H9 (cell line): ENCODE measurements around the gene H2AZ1. TPM values are rescaled to one million over a fixed set of nuclear protein-coding genes. Genes with fewer than 3 reads are reported as not detected.

Experiments used
- DNase-seq: peaks from one replicate; pipeline ENCODE4 v3.0.0-alpha.2; 2017
- H2AFZ ChIP-seq: one replicate; pipeline ENCODE4 v1.6.1; 2013; ENCODE audit warnings: mild to moderate bottlenecking, low read length, control low read depth, moderate library complexity
- H2AK5ac ChIP-seq: 2 replicates; pipeline ENCODE4 v1.6.1; 2013; ENCODE audit warnings: low read length, control low read depth, mixed read lengths; ENCODE audit not compliant: insufficient read length
- H2BK120ac ChIP-seq: one replicate; pipeline ENCODE4 v1.6.1; 2013; ENCODE audit warnings: low read depth, mild to moderate bottlenecking, low read length, control low read depth, inconsistent platforms; ENCODE audit not compliant: poor library complexity, severe bottlenecking
- H2BK12ac ChIP-seq: 2 replicates; pipeline ENCODE4 v1.6.1; 2013; ENCODE audit warnings: low read length, control low read depth, mixed read lengths, low read depth; ENCODE audit not compliant: insufficient read length
- H2BK15ac ChIP-seq: 2 replicates; pipeline ENCODE4 v1.6.1; 2013; ENCODE audit warnings: low read depth, low read length, control low read depth
- H2BK20ac ChIP-seq: one replicate; pipeline ENCODE4 v1.6.1; 2013; ENCODE audit warnings: low read depth, mild to moderate bottlenecking, low read length, control low read depth, inconsistent platforms; ENCODE audit not compliant: poor library complexity, severe bottlenecking
- H2BK5ac ChIP-seq: 2 replicates; pipeline ENCODE4 v1.6.1; 2013; ENCODE audit warnings: low read length, control low read depth, mixed read lengths; ENCODE audit not compliant: insufficient read length
- H3K14ac ChIP-seq: 2 replicates; pipeline ENCODE4 v1.6.1; 2013; ENCODE audit warnings: low read length, control low read depth; ENCODE audit not compliant: insufficient read depth
- H3K18ac ChIP-seq: 2 replicates; pipeline ENCODE4 v1.6.1; 2013; ENCODE audit warnings: low read depth, mild to moderate bottlenecking, mixed read lengths, low read length, control low read depth; ENCODE audit not compliant: insufficient read length
- H3K23ac ChIP-seq: 2 replicates; pipeline ENCODE4 v1.6.1; 2013; ENCODE audit warnings: low read length, control low read depth, mixed read lengths, low read depth; ENCODE audit not compliant: insufficient read length
- H3K23me2 ChIP-seq: 2 replicates; pipeline ENCODE4 v1.6.1; 2013; ENCODE audit warnings: low read depth, mild to moderate bottlenecking, mixed read lengths, low read length, control low read depth; ENCODE audit not compliant: insufficient read length, poor library complexity, severe bottlenecking
- H3K27ac ChIP-seq: 2 replicates; pipeline ENCODE4 v1.5.1; 2013; ENCODE audit warnings: low read length, control low read depth, mixed read lengths, low read depth; ENCODE audit not compliant: insufficient read length
- H3K27me3 ChIP-seq: 2 replicates; pipeline ENCODE4 v1.6.1; 2013; ENCODE audit warnings: low read length, control low read depth, inconsistent platforms; ENCODE audit not compliant: insufficient read depth
- H3K4ac ChIP-seq: 2 replicates; pipeline ENCODE4 v1.6.1; 2013; ENCODE audit warnings: low read depth, mild to moderate bottlenecking, control low read depth, inconsistent platforms, low read length, moderate library complexity
- H3K4me1 ChIP-seq: 2 replicates; pipeline ENCODE4 v1.6.1; 2013; ENCODE audit warnings: low read length, control low read depth, inconsistent platforms; ENCODE audit not compliant: insufficient read depth
- H3K4me2 ChIP-seq: 2 replicates; pipeline ENCODE4 v1.6.1; 2013; ENCODE audit warnings: low read length, control low read depth, mixed read lengths; ENCODE audit not compliant: insufficient read length, insufficient read depth
- H3K56ac ChIP-seq: 2 replicates; pipeline ENCODE4 v1.6.1; 2013; ENCODE audit warnings: low read depth, mild to moderate bottlenecking, mixed read lengths, low read length, control low read depth; ENCODE audit not compliant: insufficient read length
- H3K79me1 ChIP-seq: 2 replicates; pipeline ENCODE4 v1.6.1; 2013; ENCODE audit warnings: low read depth, mild to moderate bottlenecking, moderate library complexity, low read length, control low read depth, inconsistent platforms; ENCODE audit not compliant: insufficient read depth, poor library complexity, severe bottlenecking
- H3K79me2 ChIP-seq: 2 replicates; pipeline ENCODE4 v1.6.1; 2013; ENCODE audit warnings: low read length, control low read depth, inconsistent platforms; ENCODE audit not compliant: insufficient read depth
- H3K9ac ChIP-seq: 2 replicates; pipeline ENCODE4 v1.6.1; 2013; ENCODE audit warnings: low read length, control low read depth, mixed read lengths; ENCODE audit not compliant: insufficient read length; ENCODE audit errors: extremely low read depth
- H3K9me3 ChIP-seq: one replicate; pipeline ENCODE4 v1.6.1; 2013; ENCODE audit warnings: low read depth, low read length, inconsistent platforms; ENCODE audit not compliant: control insufficient read depth
- H3T11ph ChIP-seq: one replicate; pipeline ENCODE4 v1.6.1; 2013; ENCODE audit warnings: mild to moderate bottlenecking, low read length, control low read depth, inconsistent platforms
- H4K20me1 ChIP-seq: one replicate; pipeline ENCODE4 v1.6.1; 2013; ENCODE audit not compliant: control insufficient read depth, insufficient read length, insufficient read depth
- H4K5ac ChIP-seq: 2 replicates; pipeline ENCODE4 v1.6.1; 2013; ENCODE audit warnings: low read depth, mild to moderate bottlenecking, mixed read lengths, low read length, control low read depth; ENCODE audit not compliant: insufficient read length
- H4K8ac ChIP-seq: replicated peaks from 2 replicates; pipeline ENCODE4 v1.6.1; 2013; ENCODE audit warnings: low read length, control low read depth, mixed read lengths, low read depth; ENCODE audit not compliant: insufficient read length
- H4K91ac ChIP-seq: 2 replicates; pipeline ENCODE4 v1.6.1; 2013; ENCODE audit warnings: low read depth, mild to moderate bottlenecking, moderate library complexity, mixed read lengths, low read length, control low read depth; ENCODE audit not compliant: insufficient read length
- H3K27ac Mint-ChIP-seq, 3 experiments: 2 replicates in 2 of 3; 3 replicates in 1 of 3; pipeline ENCODE4 v1.8.0; 2020 to 2021; ENCODE audit warnings: mixed read lengths in 3 of 3, mild to moderate bottlenecking in 1 of 3, moderate library complexity in 1 of 3
- H3K27me3 Mint-ChIP-seq: 2 replicates; pipeline ENCODE4 v1.8.0; 2021; ENCODE audit warnings: low read depth, mild to moderate bottlenecking, moderate library complexity, mixed read lengths
- H3K36me3 Mint-ChIP-seq, 3 experiments: 2 replicates in 2 of 3; 3 replicates in 1 of 3; pipeline ENCODE4 v1.8.0; 2020 to 2021; ENCODE audit warnings: low read depth in 3 of 3, mixed read lengths in 3 of 3; ENCODE audit not compliant: insufficient read depth in 1 of 3
- H3K4me1 Mint-ChIP-seq, 2 experiments: 2 replicates each; pipeline ENCODE4 v1.8.0; 2020; ENCODE audit warnings: mixed read lengths in 2 of 2
- H3K4me3 Mint-ChIP-seq, 2 experiments: 2 replicates in 1 of 2; 3 replicates in 1 of 2; pipeline ENCODE4 v1.8.0; 2020 to 2021; ENCODE audit warnings: mild to moderate bottlenecking in 2 of 2, mixed read lengths in 2 of 2, moderate library complexity in 1 of 2
- H3K9me3 Mint-ChIP-seq, 2 experiments: 2 replicates in 1 of 2; 3 replicates in 1 of 2; pipeline ENCODE4 v1.8.0; 2020; ENCODE audit warnings: mild to moderate bottlenecking in 2 of 2, mixed read lengths in 2 of 2, moderate library complexity in 1 of 2
- total RNA-seq: library from RNA; stranded (reverse); gene quantifications from 2 replicates; pipeline ENCODE4 v1.2.1, GENCODE V29; 2021
- TF ChIP-seq, protein P1 (sequence below): fragments of 200-600 bp; sonication (generic); conservative IDR thresholded peaks from 3 replicates; pipeline ENCODE4 v1.8.0; 2021; ENCODE audit warnings: antibody characterized with exemption, mild to moderate bottlenecking

Gene H2AZ1
- total RNA-seq, 1 experiment from 2014 or later, result 811 TPM

DNA sequence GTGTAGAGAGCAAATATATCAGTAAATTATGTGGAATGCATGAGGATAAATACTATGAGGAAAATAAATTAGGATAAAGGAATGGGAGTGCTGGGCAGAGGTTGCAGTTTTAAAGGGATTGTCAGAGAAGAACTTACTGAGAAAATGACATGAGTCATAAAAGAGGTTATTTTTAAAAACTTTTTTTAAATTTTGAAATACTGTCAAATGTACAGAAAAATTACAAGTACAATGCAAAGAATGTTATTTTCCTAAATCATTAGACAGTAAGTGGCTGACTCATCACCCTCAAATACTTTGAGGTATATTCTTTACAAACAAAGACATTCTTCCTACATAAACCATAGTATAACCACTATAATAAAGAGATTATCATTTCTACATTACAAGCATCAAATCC is 29.8 kb upstream of the H2AZ1 start:
- no peak overlapping the region for H3K56ac ChIP-seq
- Mint-ChIP-seq H3K4me3 (no peak overlapping the region), H3K36me3 (no peaks in the 10 kb centered on the region), H3K9me3 (no peaks in the 10 kb centered on the region; a peak in 2 of 5 replicates), H3K4me1 (no peaks in the 10 kb centered on the region), H3K27me3 (0 out of 2 replicates have a peak, but pooled peaks cover 2% of the 10 kb centered on the region), H3K27ac (no peak overlapping the region)
- no peak overlapping the region for H3K27ac ChIP-seq
- H3K9ac ChIP-seq, result no peak overlapping the region
- no peak overlapping the region for H3K4ac ChIP-seq
- no peak overlapping the region for H2BK120ac ChIP-seq
- H2AFZ ChIP-seq, result no peak overlapping the region
- H4K5ac ChIP-seq, result no peak overlapping the region
- no peak overlapping the region for H2BK12ac ChIP-seq
- no peak overlapping the region for H4K8ac ChIP-seq
- H4K91ac ChIP-seq, result no peak overlapping the region
- H3K23me2 ChIP-seq, result no peaks in the 10 kb centered on the region
- no peaks in the 10 kb centered on the region for H3K79me2 ChIP-seq
- H2BK20ac ChIP-seq, result no peak overlapping the region
- H2BK15ac ChIP-seq, result no peak overlapping the region
- H3K4me1 ChIP-seq, result no peaks in the 10 kb centered on the region
- H3K14ac ChIP-seq, result no peak overlapping the region
- no peaks in the 10 kb centered on the region for H3K9me3 ChIP-seq
- no peak overlapping the region for H2BK5ac ChIP-seq
- no peaks in the 10 kb centered on the region for H3K27me3 ChIP-seq
- H3K4me2 ChIP-seq, result no peak overlapping the region
- no peak overlapping the region for H3K18ac ChIP-seq
- H3K23ac ChIP-seq, result no peak overlapping the region
- H3T11ph ChIP-seq, result no peak overlapping the region
- TF ChIP-seq, protein P1, sequence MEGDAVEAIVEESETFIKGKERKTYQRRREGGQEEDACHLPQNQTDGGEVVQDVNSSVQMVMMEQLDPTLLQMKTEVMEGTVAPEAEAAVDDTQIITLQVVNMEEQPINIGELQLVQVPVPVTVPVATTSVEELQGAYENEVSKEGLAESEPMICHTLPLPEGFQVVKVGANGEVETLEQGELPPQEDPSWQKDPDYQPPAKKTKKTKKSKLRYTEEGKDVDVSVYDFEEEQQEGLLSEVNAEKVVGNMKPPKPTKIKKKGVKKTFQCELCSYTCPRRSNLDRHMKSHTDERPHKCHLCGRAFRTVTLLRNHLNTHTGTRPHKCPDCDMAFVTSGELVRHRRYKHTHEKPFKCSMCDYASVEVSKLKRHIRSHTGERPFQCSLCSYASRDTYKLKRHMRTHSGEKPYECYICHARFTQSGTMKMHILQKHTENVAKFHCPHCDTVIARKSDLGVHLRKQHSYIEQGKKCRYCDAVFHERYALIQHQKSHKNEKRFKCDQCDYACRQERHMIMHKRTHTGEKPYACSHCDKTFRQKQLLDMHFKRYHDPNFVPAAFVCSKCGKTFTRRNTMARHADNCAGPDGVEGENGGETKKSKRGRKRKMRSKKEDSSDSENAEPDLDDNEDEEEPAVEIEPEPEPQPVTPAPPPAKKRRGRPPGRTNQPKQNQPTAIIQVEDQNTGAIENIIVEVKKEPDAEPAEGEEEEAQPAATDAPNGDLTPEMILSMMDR, result no peak
- no peaks in the 10 kb centered on the region for H4K20me1 ChIP-seq
- no peak overlapping the region for H2AK5ac ChIP-seq
- no peak for DNase-seq
- H3K79me1 ChIP-seq, result no peaks in the 10 kb centered on the region
